Fibroblast of skin of right quadriceps (primary cell): ENCODE results near the gene SLC25A47.

Experiments
- DNase-seq: peaks from one replicate; pipeline ENCODE4 v3.0.0-alpha.2; 2013

Gene SLC25A47

GRCh38 chr14:100348784-100349685 lies 25.9 kb downstream of the SLC25A47 start:
- DNase-seq: no peak

- DNase-seq: no peak
Observed at GRCh38 chr14:100350276-100350926, 27.3 kb downstream of the SLC25A47 start.

GRCh38 chr14:100350986-100351385 lies 27.8 kb downstream of the SLC25A47 start:
- DNase-seq: no peak

- DNase-seq: no peak
Observed at GRCh38 chr14:100358396-100358795, 35.3 kb downstream of the SLC25A47 start.

GRCh38 chr14:100359111-100359510 lies 36.0 kb downstream of the SLC25A47 start:
- no peak for DNase-seq

GRCh38 chr14:100359881-100360280 lies 36.7 kb downstream of the SLC25A47 start:
- no peak for DNase-seq

GRCh38 chr14:100361626-100362025 lies 38.5 kb downstream of the SLC25A47 start:
- DNase-seq: no peak

- DNase-seq: no peak
Observed at GRCh38 chr14:100362311-100362927, 39.3 kb downstream of the SLC25A47 start.

GRCh38 chr14:100363053-100363452 lies 39.9 kb downstream of the SLC25A47 start:
- no peak for DNase-seq

- DNase-seq: no peak
Observed at GRCh38 chr14:100364403-100364802, 41.3 kb downstream of the SLC25A47 start.

GRCh38 chr14:100365741-100366140 lies 42.6 kb downstream of the SLC25A47 start:
- DNase-seq: no peak

GRCh38 chr14:100369019-100369418 lies 45.9 kb downstream of the SLC25A47 start:
- DNase-seq: no peak

GRCh38 chr14:100370003-100370402 lies 46.9 kb downstream of the SLC25A47 start:
- DNase-seq: no peak

GRCh38 chr14:100371773-100372172 lies 48.6 kb downstream of the SLC25A47 start:
- no peak for DNase-seq

GRCh38 chr14:100372357-100373048 lies 49.4 kb downstream of the SLC25A47 start:
- DNase-seq: no peak

GRCh38 chr14:100374270-100374669 lies 51.1 kb downstream of the SLC25A47 start:
- DNase-seq: no peak

GRCh38 chr14:100374876-100375265 lies 51.7 kb downstream of the SLC25A47 start:
- peak; percentile 20 for DNase-seq

GRCh38 chr14:100375266-100375962 lies 52.3 kb downstream of the SLC25A47 start:
- DNase-seq: peak; percentile 97

- peak; percentile 96 for DNase-seq
Observed at GRCh38 chr14:100375963-100376735, 53.0 kb downstream of the SLC25A47 start, which contains the start of gene WDR25. TSS of gene WDR25 (plus strand) at chr14:100376485.

GRCh38 chr14:100376751-100377171 lies 53.6 kb downstream of the SLC25A47 start:
- DNase-seq: peak; percentile 39
